SKM-1 treated with dmso at 0.1 percent for 144 hours (cell line): Measurements from ENCODE around the gene FOXJ1.

ENCODE experiments used
- DNase-seq: peaks from one replicate; lab custom pipeline; 2025; ENCODE audit not compliant: unreplicated experiment; lab: John Stamatoyannopoulos, UW

Gene FOXJ1

DNA sequence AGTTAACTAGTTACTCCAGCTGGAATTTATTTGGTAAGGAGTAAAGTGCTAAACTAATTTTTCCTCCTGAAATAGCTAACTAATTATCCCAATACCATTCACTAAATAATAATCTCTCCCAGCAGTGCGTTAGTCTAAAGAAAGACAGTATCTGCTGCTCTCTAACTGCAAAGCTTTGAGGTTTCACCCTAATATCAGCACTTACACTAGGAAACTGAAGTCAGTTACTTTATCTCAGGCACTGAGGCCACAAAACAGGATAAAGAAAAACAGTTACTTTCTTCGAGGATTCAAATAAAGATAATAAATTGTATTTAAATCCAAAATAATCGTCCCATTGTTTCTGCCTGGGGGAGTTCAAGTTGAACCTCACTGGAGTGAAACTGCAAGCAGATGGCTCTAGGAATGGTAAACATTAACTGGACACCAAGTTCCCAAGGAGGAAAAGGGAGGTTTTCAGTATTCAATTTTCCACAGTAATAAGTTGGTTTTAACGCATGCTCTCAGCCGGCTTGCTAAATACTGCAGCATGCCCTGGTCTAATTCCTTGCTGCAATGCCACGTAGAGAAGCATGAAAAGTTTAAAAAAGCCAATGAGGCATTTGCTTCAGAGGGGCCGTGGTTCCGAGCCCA, 20.0 kb upstream of the FOXJ1 start:
- DNase-seq: no peak

GRCh38 chr17:76159157-76159556, 18.1 kb upstream of the FOXJ1 start:
- DNase-seq: no peak

GRCh38 chr17:76157759-76158158, 16.7 kb upstream of the FOXJ1 start:
- no peak for DNase-seq

DNA sequence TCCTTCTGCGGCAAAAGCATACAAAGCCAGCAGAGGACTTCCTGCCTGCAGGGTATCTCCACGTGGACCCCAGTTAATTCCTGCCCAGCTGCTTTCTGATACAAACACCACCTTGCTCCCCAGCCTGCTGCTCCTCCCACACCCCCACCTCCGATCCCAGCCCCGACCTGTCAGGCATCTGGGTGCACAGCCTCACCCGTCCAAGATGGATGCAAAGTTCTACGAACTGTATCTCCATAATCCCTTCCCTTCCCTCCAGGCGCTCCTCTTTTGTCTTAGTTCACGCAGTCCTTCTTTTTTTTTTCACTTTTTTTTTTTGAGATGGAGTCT, 15.6 kb upstream of the FOXJ1 start:
- DNase-seq: no peak

GRCh38 chr17:76155988-76156661, 15.1 kb upstream of the FOXJ1 start:
- DNase-seq: no peak

- no peak for DNase-seq
Measured at GRCh38 chr17:76154936-76155845, 14.1 kb upstream of the FOXJ1 start.

DNA sequence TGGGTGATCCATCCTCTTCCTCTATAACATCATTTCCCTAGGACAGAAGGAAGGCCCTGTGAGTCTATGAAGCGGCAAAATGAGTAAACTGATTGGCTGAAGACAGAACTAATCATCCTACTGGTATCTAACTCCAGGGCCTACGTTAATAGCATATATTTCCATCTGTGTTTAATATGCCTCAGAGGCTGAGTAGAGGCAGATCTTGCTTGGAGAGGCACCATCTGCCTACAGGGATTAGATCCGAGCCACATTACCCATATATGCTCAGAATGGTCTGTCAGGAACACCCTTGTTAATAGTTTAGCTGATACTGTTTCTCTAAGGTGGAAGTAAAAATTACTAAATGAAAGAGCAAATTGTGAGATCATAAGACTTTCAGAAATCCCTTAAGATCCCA, 13.2 kb upstream of the FOXJ1 start:
- DNase-seq: no peak

DNA sequence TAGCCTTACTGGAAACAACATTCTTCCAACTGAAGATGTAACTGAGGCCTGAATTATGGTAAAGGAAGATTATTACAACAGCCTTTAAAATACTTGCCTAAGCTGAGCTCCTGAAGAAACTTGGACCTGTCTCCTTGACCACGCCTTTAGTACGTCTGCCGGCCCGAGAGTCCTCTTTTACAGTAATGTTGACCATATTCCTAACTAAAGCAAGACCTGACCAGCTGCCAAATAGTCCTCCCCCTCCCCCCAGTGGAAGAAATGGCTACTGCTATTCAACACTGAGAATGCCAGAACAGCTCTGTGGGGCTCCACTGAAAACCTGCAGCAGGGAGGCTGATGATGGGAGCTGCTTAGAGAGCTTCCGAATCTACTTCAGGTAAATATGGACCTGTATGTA, 12.6 kb upstream of the FOXJ1 start:
- DNase-seq: no peak

GRCh38 chr17:76153202-76153601, 12.2 kb upstream of the FOXJ1 start:
- no peak for DNase-seq

GRCh38 chr17:76152591-76152990, 11.5 kb upstream of the FOXJ1 start:
- no peak for DNase-seq

- no peak for DNase-seq
Measured at GRCh38 chr17:76151896-76152454, 10.9 kb upstream of the FOXJ1 start.

- DNase-seq: no peak
Measured at GRCh38 chr17:76150712-76151622, 9.9 kb upstream of the FOXJ1 start.

DNA sequence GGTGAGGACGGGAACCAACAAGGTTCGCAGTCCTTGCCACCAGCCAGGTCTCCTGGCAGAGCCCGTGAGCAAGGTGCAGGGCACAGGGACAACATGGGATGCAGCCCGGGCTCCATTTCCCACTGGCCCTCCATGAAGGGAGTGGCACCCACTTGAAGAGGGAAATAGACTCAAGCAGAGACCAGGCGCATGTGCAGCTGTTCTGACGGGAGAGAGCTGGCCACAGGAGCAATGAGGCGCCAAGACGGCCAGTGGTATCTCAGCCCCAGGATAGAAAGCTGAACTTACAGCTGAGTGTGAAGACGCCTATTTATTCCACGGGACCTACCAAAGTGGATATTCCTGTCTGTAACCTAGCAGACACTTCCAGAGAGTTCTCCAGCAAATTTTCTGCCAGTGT, 8.2 kb upstream of the FOXJ1 start:
- DNase-seq: no peak

DNA sequence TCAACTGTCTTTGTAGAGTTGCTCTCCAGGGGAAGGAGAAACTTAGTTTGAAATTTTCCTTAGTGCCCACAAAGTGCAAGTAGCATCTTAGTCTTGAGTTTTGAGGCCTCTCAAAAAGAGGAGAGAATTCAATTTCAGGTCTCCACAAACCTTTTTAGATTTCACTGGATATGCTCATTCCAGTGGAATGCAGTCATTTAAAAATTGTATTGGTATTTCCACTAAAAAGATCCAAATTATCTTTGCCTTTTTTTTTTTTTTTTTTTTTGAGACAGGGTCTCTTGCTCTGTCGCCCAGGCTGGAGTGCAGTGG, 6.9 kb upstream of the FOXJ1 start:
- DNase-seq: no peak

- DNase-seq: peak; percentile 7
Measured at GRCh38 chr17:76147211-76148014, 6.4 kb upstream of the FOXJ1 start.

DNA sequence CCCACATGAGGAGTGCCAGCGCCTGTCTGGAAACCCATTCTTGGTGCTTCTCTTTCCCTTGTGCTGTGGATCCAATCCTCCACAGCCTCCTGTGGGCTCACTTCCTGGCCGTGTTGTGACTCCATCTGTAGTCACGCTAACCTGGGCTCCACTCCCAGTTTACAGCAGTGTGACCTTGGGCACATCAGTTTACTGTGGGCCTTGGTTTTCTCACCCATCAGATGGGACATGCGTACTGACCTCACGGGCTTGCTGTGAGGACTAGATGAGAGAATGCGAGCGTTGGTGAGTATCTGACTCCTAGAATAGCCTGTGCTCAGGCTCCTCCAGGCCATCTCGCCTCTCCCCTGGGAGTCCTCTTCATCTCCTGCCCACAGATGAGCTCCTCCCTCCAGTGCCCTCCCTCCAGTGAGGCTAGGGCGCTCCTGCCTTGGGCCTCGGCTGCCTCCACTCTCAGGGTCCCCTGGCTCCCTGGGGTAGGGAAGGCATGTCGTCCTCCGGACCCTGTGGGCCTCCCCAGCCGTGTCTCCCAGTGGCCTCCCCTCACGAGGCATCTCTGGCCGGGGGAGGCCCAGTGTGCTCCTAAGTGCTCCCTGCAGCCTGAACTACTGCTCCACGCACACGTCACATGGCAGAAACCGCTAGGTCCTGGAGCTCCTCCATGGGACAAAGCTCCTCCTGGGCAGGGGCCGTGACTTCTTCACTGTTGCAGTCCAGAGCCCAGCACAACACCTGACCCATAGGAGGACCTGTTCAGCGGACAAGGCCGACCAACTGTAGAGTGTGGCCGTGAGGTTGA, 5.2 kb upstream of the FOXJ1 start:
- no peak for DNase-seq

DNA sequence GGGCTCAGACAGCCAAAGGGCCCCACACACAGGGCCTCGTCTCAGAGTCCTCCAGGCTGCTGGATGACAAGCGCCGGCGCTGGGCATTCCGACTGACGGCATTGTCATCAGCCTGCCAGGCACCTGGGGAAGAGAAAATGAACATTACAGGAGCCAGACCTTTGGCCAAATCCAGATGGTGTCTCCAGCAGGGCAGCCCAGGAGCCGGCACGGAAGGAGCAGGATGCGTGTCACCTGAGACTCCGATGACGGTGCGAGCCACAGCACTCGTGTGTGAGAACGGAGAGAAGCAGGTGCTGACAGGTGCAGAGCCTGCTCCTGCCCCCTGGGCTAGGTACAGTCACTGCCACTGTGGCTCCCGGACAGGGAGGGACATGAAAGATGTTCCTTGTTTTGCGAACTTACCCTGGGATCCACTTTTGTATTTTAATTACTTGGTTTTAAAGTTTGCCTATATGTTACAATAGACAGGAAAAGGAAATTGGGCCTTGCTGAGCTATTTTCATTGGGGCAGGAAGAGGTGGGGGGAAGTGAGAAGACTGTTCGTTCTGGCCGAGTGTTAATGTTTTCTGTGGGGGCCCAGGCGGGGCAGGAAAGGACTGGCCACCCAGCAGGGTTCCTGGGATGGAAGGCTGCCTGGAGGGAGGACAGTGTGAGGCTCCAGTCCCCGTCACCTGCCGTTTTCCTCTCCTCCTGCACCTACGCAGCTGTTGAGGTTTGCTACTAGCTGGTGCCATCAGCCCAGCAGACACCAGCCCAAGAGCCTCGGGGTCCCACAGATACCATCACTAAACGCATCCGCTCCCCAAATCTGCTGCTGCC, 4.4 kb upstream of the FOXJ1 start:
- no peak for DNase-seq

DNA sequence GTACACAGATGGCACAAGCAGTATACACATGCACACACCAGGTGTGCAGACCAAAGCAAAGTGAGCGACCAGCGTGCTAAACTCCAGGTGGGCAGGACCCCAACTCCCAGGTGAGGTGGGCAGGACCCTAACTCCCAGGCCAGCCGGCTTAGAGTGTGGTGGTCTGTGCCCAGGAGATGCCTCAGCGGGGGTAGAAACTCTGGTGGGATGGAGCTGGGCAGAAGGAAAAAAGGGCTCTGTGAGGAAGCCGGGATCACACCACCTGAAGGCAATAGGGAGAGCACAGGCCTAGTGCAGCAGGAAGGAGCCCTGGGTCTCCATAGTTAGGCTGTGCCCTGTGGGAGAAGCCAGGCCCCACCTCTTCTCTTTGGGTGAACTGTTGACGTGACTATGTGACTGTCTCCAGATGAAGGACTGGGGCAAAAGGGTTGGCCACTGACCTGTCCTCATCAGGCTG, 1.6 kb upstream of the FOXJ1 start:
- DNase-seq: no peak
